Erythroblast (primary cell): Measurements from ENCODE around the gene ATG9B.

Experiments used
- GATA1 ChIP-seq: IDR thresholded peaks from 2 replicates; pipeline ENCODE4 v1.6.1; 2011; ENCODE audit warnings: low read depth, mild to moderate bottlenecking, control low read depth, low read length, moderate library complexity
- POLR2A ChIP-seq: IDR thresholded peaks from 2 replicates; pipeline ENCODE4 v1.6.1; 2011; ENCODE audit warnings: mild to moderate bottlenecking, low read length

DNA sequence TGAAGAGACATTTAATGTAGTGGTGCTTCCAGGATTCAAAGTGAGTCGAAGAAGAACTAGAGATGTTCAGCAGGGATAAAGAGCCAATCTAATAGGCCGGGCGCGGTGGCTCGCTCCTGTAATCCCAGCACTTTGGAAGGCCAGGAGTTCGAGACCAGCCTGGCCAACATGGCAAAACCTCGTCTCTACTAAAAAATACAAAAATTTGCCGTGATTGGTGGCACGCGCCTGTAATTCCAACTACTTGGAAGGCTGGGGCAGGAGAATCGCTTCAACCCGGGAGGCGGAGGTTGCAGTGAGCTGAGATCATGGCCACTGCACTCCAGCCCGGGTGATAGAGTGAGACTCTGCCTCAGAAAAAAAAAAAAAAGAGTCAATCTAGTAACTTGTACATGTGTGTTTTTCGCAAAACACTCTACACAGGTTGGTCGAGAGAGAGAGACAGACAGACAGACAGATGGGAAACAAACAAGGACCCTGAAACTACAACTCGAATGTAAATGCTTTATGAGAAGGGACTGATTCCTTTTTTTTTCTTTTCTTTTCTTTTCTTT, 4.7 kb upstream of the ATG9B start:
- TF ChIP-seq POLR2A, result no peak
- no peak for TF ChIP-seq GATA1
